ENCODE measurements around the gene LANCL3. TPM values are rescaled to one million over a fixed set of nuclear protein-coding genes. Genes with fewer than 3 reads are reported as not detected.
A peak's percentile ranks its signal among the peaks of the same experiment; 100 is the strongest.

LANCL3 gene
- total and polyA plus RNA-seq, 7 donors = 0.01 to 0.30 (median 0.06) TPM

- no peaks in the 10 kb centered on the region for H3K9me3 ChIP-seq
- TF ChIP-seq CTCF (IDR thresholded peaks at IDR 0.05) = no peak
- no peaks in the 10 kb centered on the region for H3K27me3 ChIP-seq (ENCODE audit: insufficient read depth in 3 of 3, low read length in 2 of 3)
- ATAC-seq (peak; percentile 68 to 76 (median 72)), DNase-seq (no peak)
- H3K4me1 ChIP-seq = peaks cover 4% of the 10 kb centered on the region
- 34 to 40% (median 38%) methylated on average over 3 of the region's 3 CpGs for WGBS, 3 donors
- H3K36me3 ChIP-seq (ENCODE audit: insufficient read depth in 1 of 2, low read depth in 1 of 2) = no peaks in the 10 kb centered on the region
- no peak overlapping the region for H3K4me3 ChIP-seq
- intact Hi-C loops (cut with DNase I) = no loop called here
- H3K27ac ChIP-seq = no peak overlapping the region
Observed at GRCh38 chrX:37726346-37726745, 154.9 kb downstream of the LANCL3 start.

Other genes starting within 250 kb of the LANCL3 start
- gene PRRG1, start 222.3 kb upstream of the LANCL3 start, total RNA-seq = 10 to 100 TPM in 3 of 4 donors, 1 to 10 TPM in 1; 8.8 to 21.3 (median 15.4) TPM
- gene PRRG1, start 222.3 kb upstream of the LANCL3 start, polyA plus RNA-seq = 1 to 10 TPM; 2.5 to 8.5 (median 3.8) TPM
- 1 to 10 TPM; 3.2 to 8.9 (median 3.8) TPM for gene XK, start 114.1 kb downstream of the LANCL3 start, total RNA-seq
- gene XK, start 114.1 kb downstream of the LANCL3 start, polyA plus RNA-seq = 1 to 10 TPM in 2 of 3 donors, under 1 TPM in 1; 0.94 to 4.8 (median 1.5) TPM
- 10 to 100 TPM in 2 of 4 donors, 1 to 10 TPM in 2; 6.0 to 11.3 (median 8.3) TPM for gene CYBB, start 208.4 kb downstream of the LANCL3 start, total RNA-seq
- gene CYBB, start 208.4 kb downstream of the LANCL3 start, polyA plus RNA-seq = 1 to 10 TPM in 2 of 3 donors, under 1 TPM in 1; 0.63 to 1.4 (median 1.2) TPM